ENCODE data around the gene PCCA.
"Not testable (repeated sequence)": the region's sequence is repeated elsewhere in the genome, so short reads cannot be mapped to it uniquely, and the experiment has no call there.

PCCA gene

GRCh38 chr13:100088273-100088643 lies 635 bp upstream of the PCCA start:
- peak; percentile 57 for DNase-seq (ENCODE audit: low read depth)
- H3K4me3 ChIP-seq (ENCODE audit: low read depth, low read length): peak overlapping the region; percentile 76
- no peak for TF ChIP-seq CTCF (conservative IDR thresholded peaks at IDR 0.05; ENCODE audit: low read depth, low read length)

GRCh38 chr13:100089465-100090032 lies 656 bp downstream of the PCCA start:
- H3K4me3 ChIP-seq (ENCODE audit: low read depth, low read length): peak overlapping the region; percentile 76
- peak; percentile 34 for DNase-seq (ENCODE audit: low read depth)
- TF ChIP-seq CTCF (conservative IDR thresholded peaks at IDR 0.05; ENCODE audit: low read depth, low read length): no peak

GRCh38 chr13:100090861-100091260 lies 2.0 kb downstream of the PCCA start:
- DNase-seq (ENCODE audit: low read depth): no peak
- no peak for TF ChIP-seq CTCF (conservative IDR thresholded peaks at IDR 0.05; ENCODE audit: low read depth, low read length)
- H3K4me3 ChIP-seq (ENCODE audit: low read depth, low read length): no peak overlapping the region

- H3K4me3 ChIP-seq (ENCODE audit: low read depth, low read length): no peak overlapping the region
- no peak for DNase-seq (ENCODE audit: low read depth)
- TF ChIP-seq CTCF (conservative IDR thresholded peaks at IDR 0.05; ENCODE audit: low read depth, low read length): no peak
Measured at GRCh38 chr13:100091391-100091790, 2.5 kb downstream of the PCCA start.

GRCh38 chr13:100092273-100092672 lies 3.4 kb downstream of the PCCA start:
- DNase-seq (ENCODE audit: low read depth); H3K4me3 ChIP-seq (ENCODE audit: low read depth, low read length): not testable (repeated sequence)

- TF ChIP-seq CTCF (conservative IDR thresholded peaks at IDR 0.05; ENCODE audit: low read depth, low read length): no peak
- DNase-seq (ENCODE audit: low read depth): no peak
- H3K4me3 ChIP-seq (ENCODE audit: low read depth, low read length): no peak overlapping the region
Measured at GRCh38 chr13:100095498-100095897, 6.6 kb downstream of the PCCA start.

GRCh38 chr13:100096526-100096925 lies 7.6 kb downstream of the PCCA start:
- no peak overlapping the region for H3K4me3 ChIP-seq (ENCODE audit: low read depth, low read length)
- DNase-seq (ENCODE audit: low read depth): no peak

More at GRCh38 chr13:100096526-100096925, 7.6 kb downstream of the PCCA start:
- no peak for TF ChIP-seq CTCF (conservative IDR thresholded peaks at IDR 0.05; ENCODE audit: low read depth, low read length)
